ENCODE data around the gene RELCH.

Gene RELCH

DNA sequence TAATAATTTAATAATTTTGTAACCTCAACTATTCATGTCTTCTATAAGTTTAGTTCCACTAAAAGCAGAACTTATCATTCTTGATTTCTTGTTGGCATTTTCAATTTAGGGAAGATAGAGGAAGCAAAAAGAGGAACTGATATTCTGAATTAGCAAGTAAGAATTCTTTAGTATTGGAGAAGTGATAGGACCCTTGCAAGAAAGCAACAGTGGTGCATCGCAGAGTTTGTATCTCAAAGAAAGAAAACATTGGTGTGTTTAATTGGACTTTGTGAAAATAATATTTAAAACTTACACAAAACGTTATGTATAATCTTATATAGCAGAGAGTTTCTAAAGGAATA lies 101.6 kb downstream of the RELCH start:
- peaks cover 4 to 75% of the 10 kb centered on the region in 2 donors for H3K36me3 ChIP-seq (replicated peaks in 1 of 2; ENCODE audit: control insufficient read depth in 2 of 2, insufficient read depth in 2 of 2, low read length in 2 of 2)
- H3K4me1 ChIP-seq (ENCODE audit: control insufficient read depth in 2 of 2, insufficient read depth in 1 of 2, low read depth in 1 of 2, low read length in 2 of 2): no peaks in the 10 kb centered on the region
- H3K9ac ChIP-seq (ENCODE audit: low read depth, low read length, poor library complexity): no peak overlapping the region
- no CpG with 5 or more reads among the region's 2 CpGs for WGBS, 2 donors (ENCODE audit: extremely low coverage in 2 of 2, insufficient read length in 2 of 2, insufficient replicate concordance in 1 of 2)
- no peak overlapping the region for H3K18ac ChIP-seq (ENCODE audit: low read length)
- H3K14ac ChIP-seq (ENCODE audit: low read length): no peak overlapping the region
- no peak overlapping the region for H3K4me3 ChIP-seq (ENCODE audit: low read length in 2 of 2)
- H2BK12ac ChIP-seq (ENCODE audit: low read length): no peak overlapping the region
- H3K79me1 ChIP-seq (ENCODE audit: low read depth, low read length): no peaks in the 10 kb centered on the region
- H3K27me3 ChIP-seq (ENCODE audit: control insufficient read depth in 3 of 3, insufficient read depth in 3 of 3, low read depth in 1 of 3, low read length in 3 of 3): no peaks in the 10 kb centered on the region
- no peak overlapping the region for H3K27ac ChIP-seq (replicated peaks; ENCODE audit: low read length)
- H3K23ac ChIP-seq (ENCODE audit: low read depth, low read length, poor library complexity): no peak overlapping the region
- H2BK120ac ChIP-seq (ENCODE audit: low read depth, low read length): no peak overlapping the region
- H2BK5ac ChIP-seq (ENCODE audit: low read length): no peak overlapping the region
- H3K9me3 ChIP-seq (replicated peaks in 1 of 2; ENCODE audit: control insufficient read depth in 2 of 2, insufficient read depth in 1 of 2, low read depth in 1 of 2, low read length in 2 of 2): no peaks in the 10 kb centered on the region
- no peak overlapping the region for H4K91ac ChIP-seq (ENCODE audit: low read depth, low read length, poor library complexity)
- DNase-seq (ENCODE audit: low spot score): no peak
- H3K4ac ChIP-seq (ENCODE audit: low read length): no peak overlapping the region
- H2AK5ac ChIP-seq (ENCODE audit: low read depth, low read length): no peak overlapping the region
- no peak overlapping the region for H2AFZ ChIP-seq (ENCODE audit: low read length)
- no peak overlapping the region for H4K8ac ChIP-seq (ENCODE audit: low read depth, low read length)
- H3K4me2 ChIP-seq (ENCODE audit: insufficient read depth, low read length, poor library complexity, severe bottlenecking): no peak overlapping the region
- H2BK15ac ChIP-seq (ENCODE audit: low read length): no peak overlapping the region

DNA sequence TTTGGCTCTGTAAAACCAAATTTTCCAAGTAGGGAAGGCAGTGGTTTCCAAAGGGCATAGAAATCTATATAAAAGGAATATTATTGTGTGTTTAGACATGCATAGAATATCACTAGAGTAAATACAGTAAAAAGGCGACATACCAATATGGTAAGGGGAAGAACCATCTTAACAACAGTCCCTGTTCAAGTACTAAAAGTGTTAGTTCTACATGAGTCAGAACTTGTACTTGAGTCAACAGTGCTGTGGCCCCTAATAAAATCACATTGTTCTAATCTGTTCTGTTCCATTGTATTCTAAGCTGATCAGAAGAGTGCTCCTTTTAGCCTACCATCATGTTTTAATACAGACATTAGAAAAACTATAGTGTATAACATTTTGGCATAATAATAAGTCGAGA lies 102.0 kb downstream of the RELCH start:
- Histone ChIP-seq H3K14ac (ENCODE audit: low read length) (no peak overlapping the region), H3K79me1 (ENCODE audit: low read depth, low read length) (no peaks in the 10 kb centered on the region), H2AK5ac (ENCODE audit: low read depth, low read length) (no peak overlapping the region), H2BK5ac (ENCODE audit: low read length) (no peak overlapping the region), H3K27me3 (ENCODE audit: control insufficient read depth in 3 of 3, insufficient read depth in 3 of 3, low read depth in 1 of 3, low read length in 3 of 3) (no peaks in the 10 kb centered on the region), H2BK12ac (ENCODE audit: low read length) (no peak overlapping the region), H2BK15ac (ENCODE audit: low read length) (no peak overlapping the region), H3K36me3 (replicated peaks in 1 of 2; ENCODE audit: control insufficient read depth in 2 of 2, insufficient read depth in 2 of 2, low read length in 2 of 2) (peaks cover 4 to 76% of the 10 kb centered on the region in 2 donors), H2BK120ac (ENCODE audit: low read depth, low read length) (no peak overlapping the region), H3K4me3 (ENCODE audit: low read length in 2 of 2) (no peak overlapping the region), H3K18ac (ENCODE audit: low read length) (no peak overlapping the region), H3K4me2 (ENCODE audit: insufficient read depth, low read length, poor library complexity, severe bottlenecking) (no peak overlapping the region), H3K27ac (replicated peaks; ENCODE audit: low read length) (no peak overlapping the region), H3K4me1 (ENCODE audit: control insufficient read depth in 2 of 2, insufficient read depth in 1 of 2, low read depth in 1 of 2, low read length in 2 of 2) (no peaks in the 10 kb centered on the region), H2AFZ (ENCODE audit: low read length) (no peak overlapping the region), H3K4ac (ENCODE audit: low read length) (no peak overlapping the region), H4K8ac (ENCODE audit: low read depth, low read length) (no peak overlapping the region), H3K9ac (ENCODE audit: low read depth, low read length, poor library complexity) (no peak overlapping the region), H3K9me3 (replicated peaks in 1 of 2; ENCODE audit: control insufficient read depth in 2 of 2, insufficient read depth in 1 of 2, low read depth in 1 of 2, low read length in 2 of 2) (no peaks in the 10 kb centered on the region), H4K91ac (ENCODE audit: low read depth, low read length, poor library complexity) (no peak overlapping the region), H3K23ac (ENCODE audit: low read depth, low read length, poor library complexity) (no peak overlapping the region)
- 100% methylated on average over 1 of the region's 2 CpGs for WGBS, 2 donors (ENCODE audit: extremely low coverage in 2 of 2, insufficient read length in 2 of 2, insufficient replicate concordance in 1 of 2)
- no peak for DNase-seq (ENCODE audit: low spot score)

DNA sequence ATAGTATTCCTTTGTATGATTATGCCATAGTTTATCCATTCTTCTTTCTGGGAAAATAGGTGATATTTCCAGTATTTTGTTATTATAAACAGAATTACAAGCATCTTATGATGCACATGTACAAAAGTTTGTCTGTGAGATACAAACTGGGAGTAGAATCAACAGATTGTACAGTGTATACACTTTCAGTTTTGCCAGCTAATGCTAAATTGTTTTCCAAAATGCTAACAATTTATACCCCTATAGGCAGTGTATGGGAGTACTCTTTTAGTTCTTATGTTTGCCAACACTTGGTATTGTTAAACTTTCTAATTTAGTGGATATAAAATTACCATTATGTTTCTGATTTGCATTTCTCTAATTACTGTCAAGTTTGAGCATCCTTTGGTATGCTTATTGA lies 107.0 kb downstream of the RELCH start:
- Histone ChIP-seq H2BK12ac (ENCODE audit: low read length) (no peak overlapping the region), H3K27ac (replicated peaks; ENCODE audit: low read length) (no peak overlapping the region), H3K23ac (ENCODE audit: low read depth, low read length, poor library complexity) (no peak overlapping the region), H2AK5ac (ENCODE audit: low read depth, low read length) (no peak overlapping the region), H4K91ac (ENCODE audit: low read depth, low read length, poor library complexity) (no peak overlapping the region), H3K4me3 (ENCODE audit: low read length in 2 of 2) (no peak overlapping the region), H2BK15ac (ENCODE audit: low read length) (no peak overlapping the region), H2AFZ (ENCODE audit: low read length) (no peak overlapping the region), H3K9ac (ENCODE audit: low read depth, low read length, poor library complexity) (no peak overlapping the region), H3K4me1 (ENCODE audit: control insufficient read depth in 2 of 2, insufficient read depth in 1 of 2, low read depth in 1 of 2, low read length in 2 of 2) (no peaks in the 10 kb centered on the region), H4K8ac (ENCODE audit: low read depth, low read length) (no peak overlapping the region), H3K14ac (ENCODE audit: low read length) (no peak overlapping the region), H3K27me3 (ENCODE audit: control insufficient read depth in 3 of 3, insufficient read depth in 3 of 3, low read depth in 1 of 3, low read length in 3 of 3) (no peaks in the 10 kb centered on the region), H3K4ac (ENCODE audit: low read length) (no peak overlapping the region), H3K79me1 (ENCODE audit: low read depth, low read length) (no peaks in the 10 kb centered on the region), H3K18ac (ENCODE audit: low read length) (no peak overlapping the region), H3K4me2 (ENCODE audit: insufficient read depth, low read length, poor library complexity, severe bottlenecking) (no peak overlapping the region), H2BK5ac (ENCODE audit: low read length) (no peak overlapping the region), H2BK120ac (ENCODE audit: low read depth, low read length) (no peak overlapping the region), H3K36me3 (replicated peaks in 1 of 2; ENCODE audit: control insufficient read depth in 2 of 2, insufficient read depth in 2 of 2, low read length in 2 of 2) (peaks cover 2 to 62% of the 10 kb centered on the region in 2 donors), H3K9me3 (replicated peaks in 1 of 2; ENCODE audit: control insufficient read depth in 2 of 2, insufficient read depth in 1 of 2, low read depth in 1 of 2, low read length in 2 of 2) (no peaks in the 10 kb centered on the region)
- no peak for DNase-seq (ENCODE audit: low spot score)

DNA sequence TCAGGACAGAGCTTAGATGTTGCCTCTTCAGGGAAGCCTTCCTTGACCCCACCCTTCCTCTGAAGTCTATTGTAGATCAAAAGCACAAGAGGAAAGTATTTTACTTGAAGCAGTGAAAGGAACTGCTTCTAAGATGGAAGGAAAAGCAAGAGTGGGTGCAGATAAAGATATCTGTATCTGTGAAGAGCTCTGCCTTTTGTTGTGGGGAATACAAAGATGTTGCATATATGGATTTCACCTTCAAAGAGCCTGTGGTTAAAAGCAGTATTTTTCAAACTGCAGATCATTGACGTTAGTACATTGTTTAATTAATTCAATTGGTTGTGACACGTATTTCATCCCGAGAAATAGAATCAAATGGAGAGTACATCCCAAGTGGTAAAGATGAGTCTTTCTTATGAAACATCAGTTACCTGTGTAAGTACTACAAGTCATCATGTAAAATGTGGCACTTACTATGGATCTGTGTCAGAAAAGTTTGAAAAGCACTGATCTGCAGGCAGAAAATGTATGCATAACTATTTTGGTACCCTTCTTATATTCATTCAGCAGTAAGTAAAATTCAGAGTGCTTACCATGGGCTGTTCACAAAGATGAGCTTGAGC lies 113.4 kb downstream of the RELCH start:
- Histone ChIP-seq H2AFZ (ENCODE audit: low read length) (no peak overlapping the region), H3K4me3 (ENCODE audit: low read length in 2 of 2) (no peak overlapping the region), H3K36me3 (replicated peaks in 1 of 2; ENCODE audit: control insufficient read depth in 2 of 2, insufficient read depth in 2 of 2, low read length in 2 of 2) (peaks cover 0 to 68% of the 10 kb centered on the region in 2 donors), H3K4me1 (ENCODE audit: control insufficient read depth in 2 of 2, insufficient read depth in 1 of 2, low read depth in 1 of 2, low read length in 2 of 2) (peaks cover 0 to 3% of the 10 kb centered on the region in 2 donors), H2BK15ac (ENCODE audit: low read length) (no peak overlapping the region), H3K27me3 (ENCODE audit: control insufficient read depth in 3 of 3, insufficient read depth in 3 of 3, low read depth in 1 of 3, low read length in 3 of 3) (no peaks in the 10 kb centered on the region), H3K9ac (ENCODE audit: low read depth, low read length, poor library complexity) (no peak overlapping the region), H3K23ac (ENCODE audit: low read depth, low read length, poor library complexity) (no peak overlapping the region), H2BK5ac (ENCODE audit: low read length) (no peak overlapping the region), H4K91ac (ENCODE audit: low read depth, low read length, poor library complexity) (no peak overlapping the region), H3K27ac (replicated peaks; ENCODE audit: low read length) (no peak overlapping the region), H3K9me3 (replicated peaks in 1 of 2; ENCODE audit: control insufficient read depth in 2 of 2, insufficient read depth in 1 of 2, low read depth in 1 of 2, low read length in 2 of 2) (no peaks in the 10 kb centered on the region), H4K8ac (ENCODE audit: low read depth, low read length) (no peak overlapping the region), H2AK5ac (ENCODE audit: low read depth, low read length) (no peak overlapping the region), H3K79me1 (ENCODE audit: low read depth, low read length) (no peaks in the 10 kb centered on the region), H3K4me2 (ENCODE audit: insufficient read depth, low read length, poor library complexity, severe bottlenecking) (no peak overlapping the region), H2BK120ac (ENCODE audit: low read depth, low read length) (no peak overlapping the region), H3K14ac (ENCODE audit: low read length) (no peak overlapping the region), H3K18ac (ENCODE audit: low read length) (no peak overlapping the region), H2BK12ac (ENCODE audit: low read length) (no peak overlapping the region), H3K4ac (ENCODE audit: low read length) (no peak overlapping the region)
- no peak for DNase-seq (ENCODE audit: low spot score)
- no CpG with 5 or more reads among the region's 3 CpGs for WGBS, 2 donors (ENCODE audit: extremely low coverage in 2 of 2, insufficient read length in 2 of 2, insufficient replicate concordance in 1 of 2)

All from neuronal stem cell (in vitro differentiated cells).